ENCODE data around the gene IDH3G.
A peak's percentile ranks its signal among the peaks of the same experiment; 100 is the strongest.
"Not testable (repeated sequence)": the region's sequence is repeated elsewhere in the genome, so short reads cannot be mapped to it uniquely, and the experiment has no call there.

The IDH3G gene

DNA sequence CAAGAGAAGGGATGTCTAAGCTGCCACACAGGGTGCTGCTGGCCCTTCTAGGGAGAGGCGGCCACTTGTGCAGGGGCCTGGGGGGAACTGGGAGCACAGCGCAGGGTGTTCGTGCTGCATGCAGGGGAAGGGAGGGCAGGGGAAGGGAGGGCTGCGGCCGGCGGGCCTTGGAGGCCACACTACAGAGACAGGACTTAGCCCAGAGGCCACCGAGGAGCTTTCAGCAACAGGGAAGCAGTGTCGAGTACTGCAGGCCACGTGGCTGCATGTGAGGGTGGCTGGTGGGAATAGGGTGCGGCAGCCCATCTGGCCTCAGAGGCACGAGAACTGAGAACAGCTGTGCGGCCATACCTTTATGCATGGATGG is 49.1 kb downstream of the IDH3G start:
- not testable (repeated sequence) for H3K9me3 ChIP-seq (ENCODE audit: control insufficient read depth in 5 of 5, low read length in 5 of 5); H3K27ac ChIP-seq (ENCODE audit: low read depth, low read length); H3K36me3 ChIP-seq (ENCODE audit: control insufficient read depth in 5 of 5, insufficient read depth in 5 of 5, low read length in 5 of 5); H3K9ac ChIP-seq (ENCODE audit: low read length in 5 of 5); H3K4me3 ChIP-seq (ENCODE audit: low read depth in 1 of 5, low read length in 5 of 5); H3K27me3 ChIP-seq (ENCODE audit: control insufficient read depth in 5 of 5, insufficient read depth in 4 of 5, low read length in 5 of 5)
- H3K4me1 ChIP-seq (ENCODE audit: control insufficient read depth in 5 of 5, insufficient read depth in 5 of 5, low read length in 5 of 5), result peaks cover 0 to 19% (median 8%) of the 10 kb centered on the region in 5 donors

DNA sequence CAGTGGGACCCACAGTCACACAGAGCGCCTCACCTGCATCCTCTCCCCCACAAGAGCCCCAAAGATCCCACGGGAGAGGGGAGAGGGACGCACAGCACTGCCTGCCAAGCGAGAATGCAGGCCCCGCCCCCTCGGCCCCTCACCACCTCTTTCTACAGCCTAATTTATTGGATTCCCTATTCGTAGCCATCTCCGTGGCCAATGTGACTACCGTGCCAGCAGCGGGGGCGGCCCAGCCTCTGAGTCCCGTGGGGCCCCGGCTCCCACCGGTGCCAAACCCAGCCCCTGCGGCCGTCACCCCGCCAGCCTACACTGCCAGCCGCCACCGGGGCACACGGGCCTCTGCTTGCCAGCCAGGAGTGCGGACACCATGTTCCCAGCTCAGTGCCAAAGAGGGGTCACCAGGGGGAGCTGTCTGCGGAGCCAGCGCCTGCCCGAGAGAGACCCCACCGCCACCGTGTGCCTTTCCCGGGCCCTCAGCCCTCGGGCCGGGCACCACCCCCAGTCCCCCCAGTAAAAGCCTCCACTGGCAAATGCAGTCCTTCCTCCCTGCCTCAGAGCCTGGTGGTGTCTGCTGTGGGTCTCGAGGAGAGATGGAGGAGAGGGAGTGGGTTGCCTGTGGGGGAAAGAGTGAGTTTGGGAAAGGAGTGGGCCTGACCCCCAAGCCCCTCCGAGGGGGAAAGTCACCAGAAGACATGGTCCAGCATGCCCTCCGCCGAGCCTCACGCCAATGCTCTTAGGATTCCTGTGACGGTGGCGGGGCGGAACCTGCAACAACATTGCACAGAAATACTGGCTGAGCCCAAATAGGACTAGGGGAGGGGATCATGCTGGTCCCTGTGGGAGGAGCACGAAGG is 49.7 kb downstream of the IDH3G start:
- H3K36me3 ChIP-seq (ENCODE audit: control insufficient read depth in 5 of 5, insufficient read depth in 5 of 5, low read length in 5 of 5), result peaks cover 0 to 12% (median 3%) of the 10 kb centered on the region in 5 donors
- H3K9ac ChIP-seq (ENCODE audit: low read length in 5 of 5), result no peak overlapping the region
- H3K27me3 ChIP-seq (ENCODE audit: control insufficient read depth in 5 of 5, insufficient read depth in 4 of 5, low read length in 5 of 5), result peaks cover 0 to 10% (median 2%) of the 10 kb centered on the region in 5 donors
- H3K9me3 ChIP-seq (ENCODE audit: control insufficient read depth in 5 of 5, low read length in 5 of 5), result peaks cover 0 to 4% (median 0%) of the 10 kb centered on the region in 5 donors
- peaks cover 0 to 18% (median 8%) of the 10 kb centered on the region in 5 donors for H3K4me1 ChIP-seq (ENCODE audit: control insufficient read depth in 5 of 5, insufficient read depth in 5 of 5, low read length in 5 of 5)
- peak overlapping the region in 1 of 5 donors; percentile 4 for H3K4me3 ChIP-seq (ENCODE audit: low read depth in 1 of 5, low read length in 5 of 5)
- peak overlapping the region; percentile 50 for H3K27ac ChIP-seq (ENCODE audit: low read depth, low read length)

GRCh38 chrX:153743468-153744209 is 50.5 kb downstream of the IDH3G start:
- H3K9me3 ChIP-seq (ENCODE audit: control insufficient read depth in 5 of 5, low read length in 5 of 5); H3K9ac ChIP-seq (ENCODE audit: low read length in 5 of 5); H3K27me3 ChIP-seq (ENCODE audit: control insufficient read depth in 5 of 5, insufficient read depth in 4 of 5, low read length in 5 of 5): not testable (repeated sequence)
- Histone ChIP-seq H3K4me1 (ENCODE audit: control insufficient read depth in 5 of 5, insufficient read depth in 5 of 5, low read length in 5 of 5) (peaks cover 0 to 18% (median 8%) of the 10 kb centered on the region in 5 donors), H3K27ac (ENCODE audit: low read depth, low read length) (peak overlapping the region; percentile 50), H3K4me3 (ENCODE audit: low read depth in 1 of 5, low read length in 5 of 5) (peak overlapping the region in 1 of 5 donors; percentile 4), H3K36me3 (ENCODE audit: control insufficient read depth in 5 of 5, insufficient read depth in 5 of 5, low read length in 5 of 5) (peaks cover 0 to 19% (median 3%) of the 10 kb centered on the region in 5 donors)

DNA sequence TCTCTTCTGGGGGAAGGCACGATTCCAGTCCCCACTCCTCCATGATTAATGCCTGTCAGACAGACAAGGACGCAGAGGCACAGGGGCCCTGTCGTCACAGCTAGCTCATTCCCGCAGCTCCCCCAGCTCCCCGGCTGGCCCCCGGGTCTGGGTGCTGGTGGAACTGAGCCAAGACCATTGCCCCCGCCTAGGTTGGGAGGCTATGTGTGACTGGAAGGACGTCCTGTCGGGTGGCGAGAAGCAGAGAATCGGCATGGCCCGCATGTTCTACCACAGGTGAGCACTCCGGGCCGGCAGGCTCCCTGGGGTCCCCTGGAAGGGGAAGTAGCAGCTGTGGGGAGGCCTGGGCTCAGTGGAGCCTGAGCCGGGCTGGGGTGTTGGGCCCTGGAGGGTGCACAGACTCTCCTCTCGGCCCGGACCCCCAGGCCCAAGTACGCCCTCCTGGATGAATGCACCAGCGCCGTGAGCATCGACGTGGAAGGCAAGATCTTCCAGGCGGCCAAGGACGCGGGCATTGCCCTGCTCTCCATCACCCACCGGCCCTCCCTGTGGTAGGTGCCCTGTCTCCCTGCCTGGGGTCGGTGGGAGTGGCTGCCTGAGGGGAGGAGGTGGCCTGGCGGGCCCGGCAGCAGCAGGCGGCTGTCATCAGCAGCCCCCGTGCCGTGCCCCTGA is 51.2 kb downstream of the IDH3G start:
- H3K27me3 ChIP-seq (ENCODE audit: control insufficient read depth in 5 of 5, insufficient read depth in 4 of 5, low read length in 5 of 5); H3K27ac ChIP-seq (ENCODE audit: low read depth, low read length); H3K9ac ChIP-seq (ENCODE audit: low read length in 5 of 5); H3K4me3 ChIP-seq (ENCODE audit: low read depth in 1 of 5, low read length in 5 of 5); H3K9me3 ChIP-seq (ENCODE audit: control insufficient read depth in 5 of 5, low read length in 5 of 5): not testable (repeated sequence)
- peaks cover 0 to 18% (median 8%) of the 10 kb centered on the region in 5 donors for H3K4me1 ChIP-seq (ENCODE audit: control insufficient read depth in 5 of 5, insufficient read depth in 5 of 5, low read length in 5 of 5)
- peaks cover 0 to 22% (median 3%) of the 10 kb centered on the region in 5 donors for H3K36me3 ChIP-seq (ENCODE audit: control insufficient read depth in 5 of 5, insufficient read depth in 5 of 5, low read length in 5 of 5)

- H3K9ac ChIP-seq (ENCODE audit: low read length in 5 of 5); H3K27me3 ChIP-seq (ENCODE audit: control insufficient read depth in 5 of 5, insufficient read depth in 4 of 5, low read length in 5 of 5); H3K27ac ChIP-seq (ENCODE audit: low read depth, low read length); H3K9me3 ChIP-seq (ENCODE audit: control insufficient read depth in 5 of 5, low read length in 5 of 5); H3K4me3 ChIP-seq (ENCODE audit: low read depth in 1 of 5, low read length in 5 of 5): not testable (repeated sequence)
- peaks cover 0 to 18% (median 8%) of the 10 kb centered on the region in 5 donors for H3K4me1 ChIP-seq (ENCODE audit: control insufficient read depth in 5 of 5, insufficient read depth in 5 of 5, low read length in 5 of 5)
- peaks cover 0 to 24% (median 5%) of the 10 kb centered on the region in 5 donors for H3K36me3 ChIP-seq (ENCODE audit: control insufficient read depth in 5 of 5, insufficient read depth in 5 of 5, low read length in 5 of 5)
Observed at GRCh38 chrX:153742111-153742510, 52.1 kb downstream of the IDH3G start.

- Histone ChIP-seq H3K4me1 (ENCODE audit: control insufficient read depth in 5 of 5, insufficient read depth in 5 of 5, low read length in 5 of 5) (peaks cover 0 to 15% (median 7%) of the 10 kb centered on the region in 5 donors), H3K9me3 (ENCODE audit: control insufficient read depth in 5 of 5, low read length in 5 of 5) (no peaks in the 10 kb centered on the region), H3K27ac (ENCODE audit: low read depth, low read length) (no peak overlapping the region), H3K36me3 (ENCODE audit: control insufficient read depth in 5 of 5, insufficient read depth in 5 of 5, low read length in 5 of 5) (peaks cover 0 to 30% (median 11%) of the 10 kb centered on the region in 5 donors), H3K4me3 (ENCODE audit: low read depth in 1 of 5, low read length in 5 of 5) (no peak overlapping the region), H3K9ac (ENCODE audit: low read length in 5 of 5) (no peak overlapping the region), H3K27me3 (ENCODE audit: control insufficient read depth in 5 of 5, insufficient read depth in 4 of 5, low read length in 5 of 5) (peaks cover 0 to 10% (median 2%) of the 10 kb centered on the region in 5 donors)
Observed at GRCh38 chrX:153741446-153741845, 52.7 kb downstream of the IDH3G start.

DNA sequence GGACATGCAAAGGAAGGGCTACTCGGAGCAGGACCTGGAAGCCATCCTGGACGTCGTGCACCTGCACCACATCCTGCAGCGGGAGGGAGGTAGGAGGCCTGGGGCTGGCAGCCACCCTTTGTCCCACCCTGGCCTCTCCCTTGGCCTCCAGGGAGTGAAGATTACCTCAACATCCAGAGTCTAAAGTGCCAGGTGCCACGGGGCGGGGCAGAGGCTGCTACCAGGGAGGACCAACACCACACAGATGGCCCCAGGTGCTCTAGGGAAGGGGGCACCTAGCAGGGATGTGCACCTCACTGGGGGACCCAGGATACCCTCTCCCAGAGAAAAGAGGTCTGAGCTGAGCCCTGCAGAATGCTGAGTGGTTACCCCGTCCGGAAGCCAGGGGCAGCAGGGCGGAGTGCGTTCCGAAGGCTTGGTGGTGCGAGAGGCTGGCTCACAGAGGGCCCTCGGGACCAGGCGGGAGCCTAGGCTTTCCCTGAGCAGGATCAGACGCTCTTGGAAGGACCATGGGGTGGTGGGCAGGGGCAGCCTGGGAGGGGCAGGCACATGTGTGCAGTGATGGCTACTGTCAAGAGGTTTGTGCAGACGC is 53.4 kb downstream of the IDH3G start:
- H3K36me3 ChIP-seq (ENCODE audit: control insufficient read depth in 5 of 5, insufficient read depth in 5 of 5, low read length in 5 of 5), result peaks cover 0 to 35% (median 15%) of the 10 kb centered on the region in 5 donors
- no peak overlapping the region for H3K9ac ChIP-seq (ENCODE audit: low read length in 5 of 5)
- H3K9me3 ChIP-seq (ENCODE audit: control insufficient read depth in 5 of 5, low read length in 5 of 5), result no peaks in the 10 kb centered on the region
- H3K27me3 ChIP-seq (ENCODE audit: control insufficient read depth in 5 of 5, insufficient read depth in 4 of 5, low read length in 5 of 5), result peaks cover 0 to 10% (median 2%) of the 10 kb centered on the region in 5 donors
- peaks cover 0 to 15% (median 7%) of the 10 kb centered on the region in 5 donors for H3K4me1 ChIP-seq (ENCODE audit: control insufficient read depth in 5 of 5, insufficient read depth in 5 of 5, low read length in 5 of 5)
- no peak overlapping the region for H3K27ac ChIP-seq (ENCODE audit: low read depth, low read length)
- no peak overlapping the region for H3K4me3 ChIP-seq (ENCODE audit: low read depth in 1 of 5, low read length in 5 of 5)

DNA sequence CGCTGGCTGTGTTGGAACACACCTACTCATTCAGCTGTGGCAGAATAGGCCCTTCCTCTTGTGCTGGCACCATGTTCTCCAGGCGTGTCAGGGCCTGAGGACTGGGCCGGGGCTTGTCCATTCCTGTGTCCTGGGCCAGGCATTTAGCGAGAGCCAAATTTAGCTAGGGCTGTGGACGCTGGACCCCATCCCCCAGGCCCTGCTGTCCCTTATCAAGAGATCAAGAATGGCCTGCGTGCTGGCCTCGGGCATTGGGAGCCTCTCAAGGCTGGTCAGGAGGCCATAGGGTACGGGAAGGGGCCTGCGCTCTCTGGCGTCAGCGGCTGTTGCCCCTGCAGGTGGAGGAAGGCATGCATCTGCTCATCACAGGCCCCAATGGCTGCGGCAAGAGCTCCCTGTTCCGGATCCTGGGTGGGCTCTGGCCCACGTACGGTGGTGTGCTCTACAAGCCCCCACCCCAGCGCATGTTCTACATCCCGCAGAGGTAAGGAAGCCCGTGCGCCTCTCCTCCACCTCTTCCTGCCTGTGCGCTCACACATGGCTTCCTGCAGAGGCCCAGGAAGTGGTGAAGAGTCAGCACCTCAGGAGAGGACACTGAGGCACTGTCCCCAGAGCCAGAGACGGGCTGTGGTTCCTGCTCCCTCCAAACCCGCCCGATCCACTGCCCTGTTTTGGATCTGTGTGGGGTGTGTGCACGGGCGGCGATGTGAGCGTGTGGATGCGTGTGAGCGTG is 54.3 kb downstream of the IDH3G start:
- Histone ChIP-seq H3K27ac (ENCODE audit: low read depth, low read length) (no peak overlapping the region), H3K9me3 (ENCODE audit: control insufficient read depth in 5 of 5, low read length in 5 of 5) (peaks cover 0 to under 1% (median 0%) of the 10 kb centered on the region in 5 donors), H3K4me1 (ENCODE audit: control insufficient read depth in 5 of 5, insufficient read depth in 5 of 5, low read length in 5 of 5) (peaks cover 0 to 11% (median 7%) of the 10 kb centered on the region in 5 donors), H3K27me3 (ENCODE audit: control insufficient read depth in 5 of 5, insufficient read depth in 4 of 5, low read length in 5 of 5) (peaks cover 0 to 10% (median 2%) of the 10 kb centered on the region in 5 donors), H3K36me3 (ENCODE audit: control insufficient read depth in 5 of 5, insufficient read depth in 5 of 5, low read length in 5 of 5) (peaks cover 0 to 35% (median 15%) of the 10 kb centered on the region in 5 donors), H3K4me3 (ENCODE audit: low read depth in 1 of 5, low read length in 5 of 5) (no peak overlapping the region), H3K9ac (ENCODE audit: low read length in 5 of 5) (no peak overlapping the region)

DNA sequence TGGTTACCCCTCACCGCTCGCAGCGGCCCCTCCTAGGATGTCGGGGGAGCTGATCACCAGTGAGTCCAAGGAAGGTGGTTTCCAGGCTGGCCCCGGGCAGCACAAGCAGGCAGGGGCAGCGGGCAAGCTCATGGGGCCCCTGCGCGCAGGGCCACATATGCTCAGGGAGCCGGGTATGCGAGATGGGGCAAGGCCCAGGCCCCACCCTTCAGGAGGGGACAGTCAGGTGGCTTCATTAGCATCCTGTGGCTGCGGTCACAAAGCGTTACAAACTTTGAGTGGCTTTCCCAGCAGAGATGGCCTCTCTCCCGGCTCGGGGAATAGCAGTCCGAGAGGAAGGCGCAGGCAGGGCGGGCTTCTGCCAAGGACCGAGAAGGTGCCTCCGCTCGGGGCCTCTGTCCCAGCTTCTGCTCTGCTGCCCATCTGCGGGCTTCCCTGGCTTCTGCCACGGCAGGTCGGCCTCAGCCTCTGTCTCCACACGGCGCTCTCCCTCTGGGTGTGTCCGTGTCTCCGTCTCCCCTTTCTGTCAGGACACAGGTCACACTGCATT is 56.0 kb downstream of the IDH3G start:
- H3K4me1 ChIP-seq (ENCODE audit: control insufficient read depth in 5 of 5, insufficient read depth in 5 of 5, low read length in 5 of 5), result no peaks in the 10 kb centered on the region
- H3K4me3 ChIP-seq (ENCODE audit: low read depth in 1 of 5, low read length in 5 of 5), result no peak overlapping the region
- H3K9ac ChIP-seq (ENCODE audit: low read length in 5 of 5), result no peak overlapping the region
- peaks cover 0 to 35% (median 15%) of the 10 kb centered on the region in 5 donors for H3K36me3 ChIP-seq (ENCODE audit: control insufficient read depth in 5 of 5, insufficient read depth in 5 of 5, low read length in 5 of 5)
- peaks cover 0 to 3% (median 0%) of the 10 kb centered on the region in 5 donors for H3K9me3 ChIP-seq (ENCODE audit: control insufficient read depth in 5 of 5, low read length in 5 of 5)
- peaks cover 0 to 10% (median 2%) of the 10 kb centered on the region in 5 donors for H3K27me3 ChIP-seq (ENCODE audit: control insufficient read depth in 5 of 5, insufficient read depth in 4 of 5, low read length in 5 of 5)
- H3K27ac ChIP-seq (ENCODE audit: low read depth, low read length), result no peak overlapping the region
